GM19025 (cell line): Measurements from ENCODE around the gene MMP23B.
"Not testable (repeated sequence)": the region's sequence is repeated elsewhere in the genome, so short reads cannot be mapped to it uniquely, and the experiment has no call there.

ENCODE experiments used
- ATAC-seq: cut with Tn5 transposase; IDR thresholded peaks from one replicate; pipeline ENCODE4 v1.9.1; 2021; ENCODE audit warnings: mild to moderate bottlenecking, low read depth, moderate library complexity; ENCODE audit not compliant: unreplicated experiment

Gene MMP23B

GRCh38 chr1:1629430-1630190, 2.4 kb upstream of the MMP23B start:
- no peak for ATAC-seq

GRCh38 chr1:1630191-1630964, 1.6 kb upstream of the MMP23B start:
- ATAC-seq, result peak; percentile 43

GRCh38 chr1:1630965-1631781, 800 bp upstream of the MMP23B start:
- no peak for ATAC-seq

GRCh38 chr1:1633409-1633808, 1.4 kb downstream of the MMP23B start:
- ATAC-seq, result not testable (repeated sequence)

- ATAC-seq, result not testable (repeated sequence)
Measured at GRCh38 chr1:1634613-1635012, 2.6 kb downstream of the MMP23B start.

GRCh38 chr1:1636621-1637478, 4.9 kb downstream of the MMP23B start:
- not testable (repeated sequence) for ATAC-seq

GRCh38 chr1:1637479-1637875, 5.5 kb downstream of the MMP23B start:
- not testable (repeated sequence) for ATAC-seq

GRCh38 chr1:1638528-1638927, 6.6 kb downstream of the MMP23B start:
- not testable (repeated sequence) for ATAC-seq

GRCh38 chr1:1639368-1639767, 7.4 kb downstream of the MMP23B start:
- not testable (repeated sequence) for ATAC-seq

GRCh38 chr1:1640081-1640480, 8.1 kb downstream of the MMP23B start:
- not testable (repeated sequence) for ATAC-seq

GRCh38 chr1:1640711-1641461, 8.9 kb downstream of the MMP23B start:
- not testable (repeated sequence) for ATAC-seq

- not testable (repeated sequence) for ATAC-seq
Measured at GRCh38 chr1:1646326-1646725, 14.4 kb downstream of the MMP23B start.

GRCh38 chr1:1647567-1648241, 15.7 kb downstream of the MMP23B start:
- ATAC-seq, result not testable (repeated sequence)

- ATAC-seq, result not testable (repeated sequence)
Measured at GRCh38 chr1:1648265-1648664, 16.3 kb downstream of the MMP23B start.

- ATAC-seq, result peak; percentile 88
Measured at GRCh38 chr1:1658583-1659549, 26.9 kb downstream of the MMP23B start, which contains the start of gene CDK11B. Gene CDK11B, minus strand, starts transcription at chr1:1659004. Its CDS starts 1,519 bp downstream, at chr1:1657485.

- ATAC-seq, result not testable (repeated sequence)
Measured at GRCh38 chr1:1662392-1662791, 30.4 kb downstream of the MMP23B start.

GRCh38 chr1:1662830-1663560, 31.0 kb downstream of the MMP23B start:
- ATAC-seq, result not testable (repeated sequence)
